Peyer's patch (tissue), 4 donors: ENCODE measurements around the gene DNAH2.

Experiments
- CTCF ChIP-seq, 6 experiments: fragments of 450-650 bp in 4 of 6; fragments of 200-600 bp in 2 of 6; sonication (generic) in 1 of 6; IDR thresholded peaks; one replicate each; pipeline ENCODE4 v1.5.1; 2017 to 2019; ENCODE audit warnings: antibody characterized with exemption in 6 of 6, mild to moderate bottlenecking in 3 of 6, moderate library complexity in 1 of 6
- POLR2A ChIP-seq, 2 donors: fragments of 450-650 bp; IDR thresholded peaks; one replicate each; pipeline ENCODE4 v1.5.1; 2017; ENCODE audit warnings: antibody characterized with exemption in 2 of 2, mild to moderate bottlenecking in 2 of 2, moderate library complexity in 2 of 2

GRCh38 chr17:7685533-7686221, 31.9 kb upstream of the DNAH2 start:
- TF ChIP-seq CTCF (IDR thresholded peaks at IDR 0.05) (no peak), POLR2A (IDR thresholded peaks at IDR 0.05) (peak; percentile 67 to 75)
